Measurements from ENCODE around the gene TM4SF5.

- TF ChIP-seq POLR2AphosphoS5 (IDR thresholded peaks at IDR 0.05; ENCODE audit: borderline replicate concordance, low read depth, low read length) (no peak), EZH2 (IDR thresholded peaks at IDR 0.05) (no peak)
Measured at GRCh38 chr17:4766201-4766600, 5.5 kb upstream of the TM4SF5 start.
